GM12878 (cell line): Measurements from ENCODE around the gene IFI27L1. TPM values are rescaled to one million over a fixed set of nuclear protein-coding genes. Genes with fewer than 3 reads are reported as not detected.
A peak's percentile ranks its signal among the peaks of the same experiment; 100 is the strongest.

Source experiments
- ATAC-seq: fragments of 200-7000 bp; cut with Tn5 transposase; 3 replicates; pipeline ENCODE4 v1.9.1; 2020; ENCODE audit warnings: mild to moderate bottlenecking, moderate library complexity
- BruUV-seq: library from RNA; stranded (reverse); fragments of 400-500 nt; replicated peaks from 2 replicates; lab custom pipeline; 2021; lab: Mats Ljungman, UMichigan
- CTCF ChIA-PET: fragments of 300-600 bp; sonication (Branson Sonifier 250); formaldehyde crosslinking; extraction: SDS; loops from one replicate; lab custom pipeline; 2021; ENCODE audit warnings: inconsistent platforms; lab: Yijun Ruan, JAX
- POLR2A ChIA-PET: fragments of 350-600 bp; formaldehyde crosslinking; extraction: SDS; loops from one replicate; lab custom pipeline; 2021; ENCODE audit warnings: inconsistent platforms; lab: Charles Lee
- RAD21 ChIA-PET: fragments of 300-600 bp; sonication (Branson Sonifier 250); formaldehyde crosslinking; loops from one replicate; lab custom pipeline; 2023; ENCODE audit warnings: antibody characterized with exemption; ENCODE audit not compliant: unreplicated experiment; lab: Charles Lee
- SMC1A ChIA-PET: fragments of 300-600 bp; sonication (Branson Sonifier 250); formaldehyde crosslinking; loops from one replicate; lab custom pipeline; 2023; ENCODE audit not compliant: unreplicated experiment, uncharacterized antibody; lab: Charles Lee
- DNase-seq: peaks from one replicate; pipeline ENCODE4 v3.0.0-alpha.2; 2011; ENCODE audit warnings: low read depth, low spot score
- FAIRE-seq: peaks from 3 replicates; lab custom pipeline; 2011; peaks lifted over from hg19 to GRCh38; lab: Jason Lieb, UNC
- H2AFZ ChIP-seq: 2 replicates; pipeline ENCODE4 v1.6.0; 2011; ENCODE audit warnings: low read depth, low read length, control low read depth; ENCODE audit not compliant: control insufficient read depth
- H3K27ac ChIP-seq: 2 replicates; pipeline ENCODE4 v1.5.1; 2011; ENCODE audit warnings: control low read depth; ENCODE audit not compliant: control insufficient read depth, insufficient read depth
- H3K27me3 ChIP-seq, 2 experiments: replicated peaks in 1 of 2; 2 replicates each; pipeline versions ENCODE4 v1.6.0 to v1.6.1; 2011; ENCODE audit warnings: low read length in 1 of 2; ENCODE audit not compliant: control insufficient read depth in 2 of 2, insufficient read depth in 2 of 2
- H3K36me3 ChIP-seq, 2 experiments: 2 replicates each; pipeline ENCODE4 v1.5.1; 2011; ENCODE audit warnings: low read length in 1 of 2; ENCODE audit not compliant: control insufficient read depth in 2 of 2, insufficient read depth in 2 of 2
- H3K4me1 ChIP-seq: 2 replicates; pipeline ENCODE4 v1.6.1; 2011; ENCODE audit warnings: mild to moderate bottlenecking, low read length, moderate library complexity, mixed read lengths; ENCODE audit not compliant: control insufficient read depth, insufficient read depth
- H3K4me2 ChIP-seq: 2 replicates; pipeline ENCODE4 v1.6.0; 2011; ENCODE audit warnings: control low read depth; ENCODE audit not compliant: control insufficient read depth, insufficient read depth
- H3K4me3 ChIP-seq: fragments of 200-600 bp; sonication (generic); 2 replicates; pipeline ENCODE4 v1.5.1; 2016
- H3K79me2 ChIP-seq: 2 replicates; pipeline ENCODE4 v1.6.0; 2011; ENCODE audit warnings: low read length; ENCODE audit not compliant: control insufficient read depth, insufficient read depth
- H3K9ac ChIP-seq: 2 replicates; pipeline ENCODE4 v1.8.0; 2011; ENCODE audit warnings: low read length, control low read depth, mixed read lengths; ENCODE audit not compliant: control insufficient read depth, insufficient read depth
- H3K9me3 ChIP-seq: replicated peaks from 3 replicates; pipeline ENCODE4 v1.5.1; 2011; ENCODE audit warnings: mild to moderate bottlenecking, low read length; ENCODE audit not compliant: control insufficient read depth, insufficient read depth
- H4K20me1 ChIP-seq: 2 replicates; pipeline ENCODE4 v1.6.0; 2011; ENCODE audit not compliant: control insufficient read depth, insufficient read depth
- BCL11A ChIP-seq: IDR thresholded peaks from 2 replicates; pipeline ENCODE4 v1.6.1; 2011; ENCODE audit warnings: low read depth, low read length
- NFXL1 ChIP-seq: fragments of 450-650 bp; IDR thresholded peaks from 2 replicates; pipeline ENCODE4 v1.6.1; 2017; ENCODE audit warnings: antibody characterized with exemption, mild to moderate bottlenecking, borderline replicate concordance
- POLR2A ChIP-seq: IDR thresholded peaks from 2 replicates; pipeline ENCODE4 v1.6.1; 2011; ENCODE audit warnings: low read depth, mild to moderate bottlenecking, low read length
- POLR2AphosphoS5 ChIP-seq: IDR thresholded peaks from 2 replicates; pipeline ENCODE4 v1.6.1; 2011; ENCODE audit warnings: mild to moderate bottlenecking, low read length, inconsistent platforms
- RUNX3 ChIP-seq: IDR thresholded peaks from 2 replicates; pipeline ENCODE4 v1.6.1; 2012; ENCODE audit warnings: low read length, inconsistent platforms
- WGBS: methylation state at CpG from one replicate; pipeline ENCODE4 v1.1.6; 2016; ENCODE audit warnings: low lambda C conversion rate; ENCODE audit not compliant: insufficient replicate concordance, insufficient coverage; ENCODE audit errors: missing lambda C conversion rate; 5-methylcytosine and 5-hydroxymethylcytosine counted together
- in situ Hi-C: fragments of 300-500 bp; cut with MboI; formaldehyde crosslinking; loops from 9 replicates; pipeline ENCODE4 v1.14.3; 2018; ENCODE audit warnings: mixed read lengths
- intact Hi-C: fragments of 100-400 bp; cut with micrococcal nuclease; formaldehyde crosslinking; loops from one replicate; pipeline ENCODE4 v1.14.2; 2022; ENCODE audit not compliant: unreplicated experiment
- polyA plus RNA-seq, 11 experiments: library from polyadenylated mRNA; depleted of rRNA in 4 of 11; unstranded in 6 of 11; stranded (reverse) in 5 of 11; fragments of >200 nt; fragmentation: Nextera tagmentation in 4 of 11; fragmentation: Illumina TruSeq in 1 of 11; extraction: Ambion mirVana in 4 of 11; extraction: Trizol in 1 of 11; gene quantifications; 1 replicate in 1 of 11; 2 replicates in 10 of 11; pipeline versions ENCODE4 v1.2.1 to v1.2.3, GENCODE V29; 2011 to 2016; ENCODE audit warnings: inconsistent platforms in 2 of 11, missing spikeins in 2 of 11, low read depth in 1 of 11
- total RNA-seq, 4 experiments: library from RNA; depleted of rRNA in 3 of 4; stranded (reverse); fragments of >200 nt in 3 of 4; fragmentation: Illumina TruSeq in 1 of 4; extraction: Trizol in 1 of 4; gene quantifications; 2 replicates each; pipeline versions ENCODE4 v1.2.1 to v1.2.3, GENCODE V29; 2013 to 2021

IFI27L1 gene
- total and polyA plus RNA-seq, 10 of the 15 experiments (the other 5 are each of a cell fraction or from before 2014, with no cell fraction given) = 17.4 to 38.8 (median 27.6) TPM

GRCh38 chr14:94045563-94046345 lies 35.4 kb upstream of the IFI27L1 start:
- intact Hi-C loops (no loop called here), in situ Hi-C loops (no loop called here)
- Histone ChIP-seq H3K27ac (no peak overlapping the region), H3K79me2 (no peaks in the 10 kb centered on the region), H3K9me3 (no peaks in the 10 kb centered on the region), H3K4me2 (no peak overlapping the region), H2AFZ (no peak overlapping the region), H3K9ac (no peak overlapping the region), H3K4me3 (no peak overlapping the region), H3K36me3 (peaks cover 18 to 22% of the 10 kb centered on the region in 2 experiments; a peak in 3 of 4 replicates), H3K4me1 (no peaks in the 10 kb centered on the region), H4K20me1 (no peaks in the 10 kb centered on the region), H3K27me3 (no peaks in the 10 kb centered on the region)
- ATAC-seq (no peak), DNase-seq (no peak), FAIRE-seq (no peak)
- ChIA-PET RAD21 (interaction anchor here (0.7 to 2.6 kb wide), 2 partner anchors 35 to 91 kb away, joined by 3 to 6 read pairs; no protein-coding TSS in a partner anchor), CTCF (interaction anchor here (1.0 to 1.7 kb wide), 3 partner anchors 9 to 86 kb away, joined by 3 to 4 read pairs (median 3); no protein-coding TSS in a partner anchor), POLR2A (no interaction called here), SMC1A (interaction anchor here (1.4 kb wide), 1 partner anchor 11 kb away, joined by 4 read pairs; no protein-coding TSS in a partner anchor)
- WGBS = 93% methylated on average over 19 of the region's 19 CpGs
- no TSS peak for BruUV-seq
- TF ChIP-seq POLR2A (0 out of 2 replicates have a peak, but pooled peaks have one; percentile 33), NFXL1 (no peak)

- no peak overlapping the region for H3K9ac ChIP-seq
- ATAC-seq = no peak
- ChIA-PET POLR2A (no interaction called here), SMC1A (interaction anchor here (0.6 to 1.4 kb wide), 2 partner anchors 10 to 37 kb away, joined by 3 to 4 read pairs; no protein-coding TSS in a partner anchor), CTCF (interaction anchor here (1.3 to 2.9 kb wide), 2 partner anchors 10 to 90 kb away, joined by 4 to 12 read pairs; no protein-coding TSS in a partner anchor), RAD21 (no interaction called here)
- no peak for DNase-seq
- no peaks in the 10 kb centered on the region for H4K20me1 ChIP-seq
- no peak overlapping the region for H3K4me3 ChIP-seq
- no TSS peak for BruUV-seq
- H3K27ac ChIP-seq = no peak overlapping the region
- FAIRE-seq = no peak
- H3K9me3 ChIP-seq = no peaks in the 10 kb centered on the region
- TF ChIP-seq POLR2AphosphoS5 (peak; percentile 37; the same call in 1 of the 2 replicates), BCL11A (no peak), RUNX3 (no peak)
- in situ Hi-C loops (no loop called here), intact Hi-C loops (no loop called here)
- H3K79me2 ChIP-seq = no peaks in the 10 kb centered on the region
- no peaks in the 10 kb centered on the region for H3K4me1 ChIP-seq
- H3K4me2 ChIP-seq = no peak overlapping the region
- 82% methylated on average over 7 of the region's 7 CpGs for WGBS
- peaks cover 23 to 28% of the 10 kb centered on the region in 2 experiments for H3K36me3 ChIP-seq
- H3K27me3 ChIP-seq = no peaks in the 10 kb centered on the region
- H2AFZ ChIP-seq = no peak overlapping the region
Observed at GRCh38 chr14:94046696-94047250, 34.3 kb upstream of the IFI27L1 start.
